Chondrocyte (in vitro differentiated cells): Measurements from ENCODE around the gene MED29. TPM values are rescaled to one million over a fixed set of nuclear protein-coding genes. Genes with fewer than 3 reads are reported as not detected.

Source experiments
- DNase-seq: peaks from one replicate; pipeline ENCODE4 v3.0.0; 2021; ENCODE audit warnings: mixed read lengths, low spot score
- H3K27ac Mint-ChIP-seq: one replicate; pipeline ENCODE4 v1.8.0; 2021; ENCODE audit warnings: mild to moderate bottlenecking, moderate library complexity, mixed read lengths; ENCODE audit not compliant: unreplicated experiment
- H3K27me3 Mint-ChIP-seq: 2 replicates; pipeline ENCODE4 v1.8.0; 2021; ENCODE audit warnings: low read depth, mixed read lengths
- H3K36me3 Mint-ChIP-seq: 2 replicates; pipeline ENCODE4 v1.8.0; 2021; ENCODE audit warnings: low read depth, mixed read lengths
- H3K4me1 Mint-ChIP-seq: 2 replicates; pipeline ENCODE4 v1.8.0; 2021; ENCODE audit warnings: low read depth, mild to moderate bottlenecking, mixed read lengths
- H3K4me3 Mint-ChIP-seq: one replicate; pipeline ENCODE4 v1.8.0; 2021; ENCODE audit warnings: mild to moderate bottlenecking, moderate library complexity, mixed read lengths; ENCODE audit not compliant: unreplicated experiment
- H3K9me3 Mint-ChIP-seq: 2 replicates; pipeline ENCODE4 v1.8.0; 2021; ENCODE audit warnings: low read depth, mixed read lengths
- total RNA-seq: library from RNA; stranded (reverse); gene quantifications from 3 replicates; pipeline ENCODE4 v1.2.1, GENCODE V29; 2021
- TF ChIP-seq, protein P1 (sequence below): fragments of 200-600 bp; sonication (generic); IDR thresholded peaks from 2 replicates; pipeline ENCODE4 v1.5.0; 2021; ENCODE audit warnings: antibody characterized with exemption, mild to moderate bottlenecking, moderate library complexity

Gene MED29
- total RNA-seq, 1 donor from 2014 or later: 28.7 TPM

DNA sequence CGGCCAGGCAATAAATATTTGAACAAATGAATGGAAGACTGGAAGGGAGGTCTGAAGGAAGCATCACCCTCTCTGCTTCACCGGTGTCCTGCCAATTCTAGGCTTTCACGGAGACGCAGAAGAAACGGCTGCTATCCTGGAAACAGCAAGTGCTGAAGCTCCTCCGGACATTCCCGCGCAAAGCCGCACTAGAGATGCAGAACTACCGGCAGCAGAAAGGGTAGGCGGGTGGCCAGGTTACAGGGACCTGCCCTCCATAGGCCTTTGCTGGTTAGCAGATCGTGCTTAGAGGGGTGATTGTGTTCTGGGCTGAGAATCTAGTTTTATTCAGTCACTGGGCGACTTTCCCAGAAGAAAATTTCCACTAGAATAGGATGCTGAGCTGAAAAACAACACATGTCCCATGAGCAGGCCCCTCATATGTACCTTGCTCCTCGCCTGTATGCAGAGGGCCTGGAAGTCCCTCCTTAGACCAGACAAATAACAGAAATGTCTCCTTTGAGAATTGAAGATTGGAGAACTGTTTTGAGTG is 11.2 kb upstream of the MED29 start:
- H3K27me3 Mint-ChIP-seq: no peaks in the 10 kb centered on the region
- no peak overlapping the region for H3K27ac Mint-ChIP-seq
- TF ChIP-seq, protein P1, sequence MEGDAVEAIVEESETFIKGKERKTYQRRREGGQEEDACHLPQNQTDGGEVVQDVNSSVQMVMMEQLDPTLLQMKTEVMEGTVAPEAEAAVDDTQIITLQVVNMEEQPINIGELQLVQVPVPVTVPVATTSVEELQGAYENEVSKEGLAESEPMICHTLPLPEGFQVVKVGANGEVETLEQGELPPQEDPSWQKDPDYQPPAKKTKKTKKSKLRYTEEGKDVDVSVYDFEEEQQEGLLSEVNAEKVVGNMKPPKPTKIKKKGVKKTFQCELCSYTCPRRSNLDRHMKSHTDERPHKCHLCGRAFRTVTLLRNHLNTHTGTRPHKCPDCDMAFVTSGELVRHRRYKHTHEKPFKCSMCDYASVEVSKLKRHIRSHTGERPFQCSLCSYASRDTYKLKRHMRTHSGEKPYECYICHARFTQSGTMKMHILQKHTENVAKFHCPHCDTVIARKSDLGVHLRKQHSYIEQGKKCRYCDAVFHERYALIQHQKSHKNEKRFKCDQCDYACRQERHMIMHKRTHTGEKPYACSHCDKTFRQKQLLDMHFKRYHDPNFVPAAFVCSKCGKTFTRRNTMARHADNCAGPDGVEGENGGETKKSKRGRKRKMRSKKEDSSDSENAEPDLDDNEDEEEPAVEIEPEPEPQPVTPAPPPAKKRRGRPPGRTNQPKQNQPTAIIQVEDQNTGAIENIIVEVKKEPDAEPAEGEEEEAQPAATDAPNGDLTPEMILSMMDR: no peak
- no peaks in the 10 kb centered on the region for H3K4me1 Mint-ChIP-seq
- H3K4me3 Mint-ChIP-seq: no peak overlapping the region
- DNase-seq: no peak
- H3K9me3 Mint-ChIP-seq: no peaks in the 10 kb centered on the region
- H3K36me3 Mint-ChIP-seq: peaks cover 51% of the 10 kb centered on the region

GRCh38 chr19:39380521-39381502 is 10.4 kb upstream of the MED29 start:
- H3K4me3 Mint-ChIP-seq: no peak overlapping the region

GRCh38 chr19:39381910-39382611 is 9.1 kb upstream of the MED29 start:
- DNase-seq: no peak
- no peak overlapping the region for H3K27ac Mint-ChIP-seq
- no peak overlapping the region for H3K4me3 Mint-ChIP-seq
- TF ChIP-seq, protein P1: no peak
- H3K27me3 Mint-ChIP-seq: no peaks in the 10 kb centered on the region
- no peaks in the 10 kb centered on the region for H3K9me3 Mint-ChIP-seq
- no peaks in the 10 kb centered on the region for H3K4me1 Mint-ChIP-seq
- H3K36me3 Mint-ChIP-seq: peaks cover 50% of the 10 kb centered on the region

More at GRCh38 chr19:39380521-39381502, 10.4 kb upstream of the MED29 start:
- DNase-seq: no peak
- TF ChIP-seq, protein P1: no peak
- Mint-ChIP-seq H3K9me3 (no peaks in the 10 kb centered on the region), H3K27me3 (no peaks in the 10 kb centered on the region), H3K4me1 (no peaks in the 10 kb centered on the region), H3K36me3 (peaks cover 48% of the 10 kb centered on the region), H3K27ac (peak overlapping the region; percentile 1)

- H3K36me3 Mint-ChIP-seq: peaks cover 45% of the 10 kb centered on the region
- H3K27ac Mint-ChIP-seq: peak overlapping the region; percentile 57
- H3K4me3 Mint-ChIP-seq: no peak overlapping the region
- no peaks in the 10 kb centered on the region for H3K9me3 Mint-ChIP-seq
- DNase-seq: no peak
- H3K4me1 Mint-ChIP-seq: no peaks in the 10 kb centered on the region
- TF ChIP-seq, protein P1: no peak
- H3K27me3 Mint-ChIP-seq: no peaks in the 10 kb centered on the region
Measured at GRCh38 chr19:39382991-39383828, 8.0 kb upstream of the MED29 start.
